Spleen (tissue), 7 donors: ENCODE data around the gene UBN1.

ENCODE experiments used
- CTCF ChIP-seq, 11 experiments: fragments of 200-600 bp in 7 of 11; fragments of 450-650 bp in 4 of 11; sonication (generic) in 4 of 11; IDR thresholded peaks in 8 of 11; conservative IDR thresholded peaks in 3 of 11; 1 replicate in 7 of 11; 2 replicates in 4 of 11; pipeline versions ENCODE4 v1.4.0 to v1.8.0; 2016 to 2021; ENCODE audit warnings: antibody characterized with exemption in 11 of 11, inconsistent platforms in 4 of 11, mild to moderate bottlenecking in 1 of 11
- POLR2A ChIP-seq, 3 donors: fragments of 450-650 bp; IDR thresholded peaks; one replicate each; pipeline ENCODE4 v1.5.1; 2017; ENCODE audit warnings: antibody characterized with exemption in 3 of 3, mild to moderate bottlenecking in 1 of 3
- donor health status: DM: no; HTN: no; CAD: no; lungs with moderate emphysema.
- donor health status: DM: no; HTN: no; CAD: no.
- donor health status: DM: no; HTN: no; CAD: no.

- no peak for TF ChIP-seq CTCF (IDR thresholded peaks at IDR 0.05 in 8 of 11, conservative IDR thresholded peaks at IDR 0.05 in 3 of 11)
- TF ChIP-seq POLR2A (IDR thresholded peaks at IDR 0.05): no peak
Observed at GRCh38 chr16:4862639-4863038, 15.4 kb downstream of the UBN1 start.
